GM12892 (cell line): ENCODE data around the gene SLC16A3.

ENCODE experiments used
- POLR2A ChIP-seq: IDR thresholded peaks from 2 replicates; pipeline ENCODE4 v1.6.1; 2011; ENCODE audit warnings: low read depth, low read length, control low read depth
- POLR2AphosphoS5 ChIP-seq: IDR thresholded peaks from 2 replicates; pipeline ENCODE4 v1.6.1; 2011; ENCODE audit warnings: low read depth, low read length, control low read depth

- TF ChIP-seq POLR2AphosphoS5 (no peak), POLR2A (no peak)
These were observed 6.0 kb upstream of the SLC16A3 start for GRCh38 chr17:82222816-82223215.
